OCI-LY7 (cell line): ENCODE results near the gene PABPC1L. TPM values are rescaled to one million over a fixed set of nuclear protein-coding genes. Genes with fewer than 3 reads are reported as not detected.

Experiments
- BruUV-seq: library from RNA; stranded (reverse); fragments of 400-500 nt; replicated peaks from 2 replicates; lab custom pipeline; 2021; lab: Mats Ljungman, UMichigan
- CTCF ChIA-PET: fragments of 300-600 bp; sonication (Branson Sonifier 250); formaldehyde crosslinking; loops from one replicate; lab custom pipeline; 2022; ENCODE audit warnings: antibody characterized with exemption; ENCODE audit not compliant: unreplicated experiment; lab: Charles Lee
- POLR2A ChIA-PET: fragments of 300-600 bp; sonication (Branson Sonifier 250); formaldehyde crosslinking; loops from one replicate; lab custom pipeline; 2022; ENCODE audit warnings: antibody characterized with exemption; lab: Charles Lee
- DNase-seq: peaks from one replicate; pipeline ENCODE4 v3.0.0-alpha.2; 2015; ENCODE audit warnings: low spot score
- H2AFZ ChIP-seq: fragments of 200-600 bp; sonication (generic), shearing (Covaris generic); 2 replicates; pipeline ENCODE4 v1.6.1; 2014; ENCODE audit warnings: mild to moderate bottlenecking, antibody characterized with exemption, low read length, moderate library complexity
- H3K27ac ChIP-seq: fragments of 200-600 bp; sonication (generic); 2 replicates; pipeline ENCODE4 v1.5.1; 2014; ENCODE audit warnings: mixed run types, low read depth, mild to moderate bottlenecking, moderate library complexity, low read length, inconsistent platforms; ENCODE audit not compliant: poor library complexity, severe bottlenecking
- H3K36me3 ChIP-seq: fragments of 200-600 bp; sonication (generic); 2 replicates; pipeline ENCODE4 v1.6.1; 2014; ENCODE audit warnings: mild to moderate bottlenecking, antibody characterized with exemption, low read length, moderate library complexity, mixed read lengths; ENCODE audit not compliant: insufficient read depth
- H3K4me1 ChIP-seq: fragments of 200-600 bp; sonication (generic); 2 replicates; pipeline ENCODE4 v1.5.1; 2014; ENCODE audit warnings: mild to moderate bottlenecking, low read length; ENCODE audit not compliant: insufficient read depth, poor library complexity, severe bottlenecking
- H3K4me2 ChIP-seq: fragments of 200-600 bp; sonication (generic); 2 replicates; pipeline ENCODE4 v1.6.1; 2014; ENCODE audit warnings: mild to moderate bottlenecking, low read length
- H3K4me3 ChIP-seq: fragments of 200-600 bp; sonication (generic); 2 replicates; pipeline ENCODE4 v1.5.1; 2014; ENCODE audit warnings: mild to moderate bottlenecking, low read depth, low read length; ENCODE audit not compliant: poor library complexity, severe bottlenecking
- H3K79me2 ChIP-seq: fragments of 200-600 bp; sonication (generic); 2 replicates; pipeline ENCODE4 v1.6.1; 2016; ENCODE audit warnings: low read depth, mild to moderate bottlenecking, low read length, moderate library complexity, mixed read lengths; ENCODE audit not compliant: insufficient read depth
- H3K9me2 ChIP-seq: fragments of 200-600 bp; sonication (generic); 2 replicates; pipeline ENCODE4 v1.6.1; 2016; ENCODE audit warnings: mild to moderate bottlenecking, low read length, mixed read lengths; ENCODE audit not compliant: insufficient read depth
- H3K9me3 ChIP-seq: fragments of 200-600 bp; sonication (generic); 2 replicates; pipeline ENCODE4 v1.6.1; 2014; ENCODE audit warnings: mild to moderate bottlenecking, mixed run types, low read length, mixed read lengths
- H4K20me1 ChIP-seq: fragments of 200-600 bp; sonication (generic); 2 replicates; pipeline ENCODE4 v1.6.1; 2014; ENCODE audit warnings: mild to moderate bottlenecking, antibody characterized with exemption, low read length, moderate library complexity, mixed read lengths; ENCODE audit not compliant: insufficient read depth
- EZH2phosphoT487 ChIP-seq: fragments of 200-600 bp; sonication (generic); IDR thresholded peaks from 2 replicates; pipeline ENCODE4 v1.6.1; 2018; ENCODE audit warnings: low read depth, borderline replicate concordance, mild to moderate bottlenecking, mixed run types, antibody characterized with exemption, low read length, moderate library complexity, mixed read lengths
- intact Hi-C: fragments of 100-400 bp; cut with micrococcal nuclease; formaldehyde crosslinking; loops from one replicate; pipeline ENCODE4 v1.10.0; 2022; ENCODE audit not compliant: unreplicated experiment
- total RNA-seq, 2 experiments: library from RNA; depleted of rRNA in 1 of 2; stranded (reverse); fragments of >200 nt in 1 of 2; shearing (Covaris generic) in 1 of 2; gene quantifications; 2 replicates each; pipeline ENCODE4 v1.2.3, GENCODE V29; 2014 to 2022
- TF ChIP-seq, protein P1 (sequence below): fragments of 200-600 bp; sonication (generic); conservative IDR thresholded peaks from 2 replicates; pipeline ENCODE4 v1.5.1; 2014; ENCODE audit warnings: mild to moderate bottlenecking, antibody characterized with exemption, low read length, moderate library complexity, mixed read lengths

The PABPC1L gene
- total RNA-seq, 2 experiments from 2014 or later: 58.7 to 171 TPM

DNA sequence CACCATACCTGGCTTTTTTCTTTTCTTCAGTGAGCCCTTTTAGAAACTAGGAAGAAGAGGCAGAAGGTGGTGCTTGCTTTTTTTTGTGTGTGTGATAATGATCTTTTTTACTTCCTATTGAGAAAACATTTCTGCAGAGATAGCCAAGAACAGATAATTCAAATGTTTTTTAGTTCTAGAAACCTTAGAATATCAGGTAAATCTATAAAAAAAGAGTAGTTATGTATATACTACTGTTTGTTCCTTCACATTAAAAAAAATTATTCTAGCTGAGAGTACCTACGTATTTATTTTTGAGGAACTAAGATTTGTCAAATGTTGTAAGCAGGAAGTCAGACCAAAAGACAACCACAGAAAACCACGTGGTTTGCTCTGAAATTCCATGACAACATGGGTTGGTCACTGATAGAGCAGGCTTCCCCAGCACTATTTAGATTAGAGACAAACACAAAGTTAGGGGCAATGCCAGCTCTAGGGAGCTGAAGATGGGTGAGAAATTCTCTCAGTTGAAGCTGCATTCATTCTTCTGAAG lies 69.3 kb downstream of the PABPC1L start:
- Histone ChIP-seq H3K36me3 (peaks cover 94% of the 10 kb centered on the region), H3K9me3 (no peaks in the 10 kb centered on the region), H3K4me1 (peaks cover 31% of the 10 kb centered on the region), H3K4me3 (peak overlapping the region; percentile 51), H3K79me2 (peaks cover 69% of the 10 kb centered on the region; the same call in 1 of the 2 replicates), H4K20me1 (peaks cover 8% of the 10 kb centered on the region; the same call in 1 of the 2 replicates), H2AFZ (no peak overlapping the region; the same call in 1 of the 2 replicates), H3K4me2 (peak overlapping the region; percentile 72), H3K9me2 (no peaks in the 10 kb centered on the region), H3K27ac (peak overlapping the region; percentile 92)
- CTCF ChIA-PET: no interaction called here
- peak; percentile 86 for DNase-seq
- no TSS peak for BruUV-seq
- intact Hi-C loops: no loop called here
- POLR2A ChIA-PET: interaction anchor here (1.0 to 4.4 kb wide), 5 partner anchors 11 to 21 kb away, joined by 5 to 31 read pairs (median 17); partner anchors contain the start of genes STK4 and TOMM34
- TF ChIP-seq EZH2phosphoT487: no peak
- TF ChIP-seq, protein P1, sequence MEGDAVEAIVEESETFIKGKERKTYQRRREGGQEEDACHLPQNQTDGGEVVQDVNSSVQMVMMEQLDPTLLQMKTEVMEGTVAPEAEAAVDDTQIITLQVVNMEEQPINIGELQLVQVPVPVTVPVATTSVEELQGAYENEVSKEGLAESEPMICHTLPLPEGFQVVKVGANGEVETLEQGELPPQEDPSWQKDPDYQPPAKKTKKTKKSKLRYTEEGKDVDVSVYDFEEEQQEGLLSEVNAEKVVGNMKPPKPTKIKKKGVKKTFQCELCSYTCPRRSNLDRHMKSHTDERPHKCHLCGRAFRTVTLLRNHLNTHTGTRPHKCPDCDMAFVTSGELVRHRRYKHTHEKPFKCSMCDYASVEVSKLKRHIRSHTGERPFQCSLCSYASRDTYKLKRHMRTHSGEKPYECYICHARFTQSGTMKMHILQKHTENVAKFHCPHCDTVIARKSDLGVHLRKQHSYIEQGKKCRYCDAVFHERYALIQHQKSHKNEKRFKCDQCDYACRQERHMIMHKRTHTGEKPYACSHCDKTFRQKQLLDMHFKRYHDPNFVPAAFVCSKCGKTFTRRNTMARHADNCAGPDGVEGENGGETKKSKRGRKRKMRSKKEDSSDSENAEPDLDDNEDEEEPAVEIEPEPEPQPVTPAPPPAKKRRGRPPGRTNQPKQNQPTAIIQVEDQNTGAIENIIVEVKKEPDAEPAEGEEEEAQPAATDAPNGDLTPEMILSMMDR: no peak

DNA sequence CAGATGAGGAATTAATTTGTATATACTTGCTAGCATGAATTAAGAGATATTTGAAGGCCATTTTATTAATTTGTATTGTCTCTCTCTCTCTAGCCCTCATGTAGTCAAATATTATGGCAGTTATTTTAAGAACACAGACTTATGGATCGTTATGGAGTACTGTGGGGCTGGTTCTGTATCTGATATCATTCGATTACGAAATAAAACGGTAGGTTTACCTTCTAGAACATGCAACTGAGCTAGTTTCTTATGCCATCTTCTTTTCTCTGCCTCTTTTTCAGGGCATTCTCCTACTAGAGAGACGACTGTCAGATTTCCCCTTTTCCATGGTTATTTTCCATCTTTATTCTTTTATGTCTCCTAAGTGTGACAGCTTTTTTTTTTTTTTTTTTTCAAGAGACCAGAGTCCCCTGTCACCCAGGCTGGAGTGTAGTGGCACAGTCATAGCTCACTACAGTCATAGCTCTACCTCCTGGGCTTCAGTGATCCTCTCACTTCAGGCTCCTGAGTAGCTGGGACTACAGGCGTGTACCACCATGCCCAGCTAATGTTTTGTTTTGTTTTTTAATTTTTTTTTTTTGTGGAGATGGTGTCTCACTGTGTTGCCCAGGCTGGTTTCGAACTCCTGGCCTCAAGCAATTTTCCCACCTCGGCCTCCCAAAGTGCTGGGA lies 72.0 kb downstream of the PABPC1L start:
- no peaks in the 10 kb centered on the region for H3K9me3 ChIP-seq
- peaks cover 51% of the 10 kb centered on the region; the same call in 1 of the 2 replicates for H3K79me2 ChIP-seq
- no peak for TF ChIP-seq EZH2phosphoT487
- TF ChIP-seq, protein P1: no peak
- BruUV-seq: no TSS peak
- H4K20me1 ChIP-seq: peaks cover 8% of the 10 kb centered on the region; the same call in 1 of the 2 replicates
- no peak overlapping the region for H3K27ac ChIP-seq
- no peak for DNase-seq
- H2AFZ ChIP-seq: no peak overlapping the region
- no peaks in the 10 kb centered on the region for H3K9me2 ChIP-seq
- ChIA-PET CTCF (no interaction called here), POLR2A (interaction anchor here (0.6 to 1.3 kb wide), 2 partner anchors 74 to 1298 kb away, joined by 3 to 4 read pairs; no protein-coding TSS in a partner anchor)
- H3K4me1 ChIP-seq: peaks cover 31% of the 10 kb centered on the region
- intact Hi-C loops: no loop called here
- H3K36me3 ChIP-seq: peaks cover 94% of the 10 kb centered on the region
- H3K4me3 ChIP-seq: no peak overlapping the region
- H3K4me2 ChIP-seq: no peak overlapping the region
